Activated T-cell treated with anti-CD3 and anti-CD28 coated beads, Interleukin-2, amount 50 U/mL, for 24 hours (primary cell): ENCODE results near the gene PI4K2A.
A peak's percentile ranks its signal among the peaks of the same experiment; 100 is the strongest.
"Not testable (repeated sequence)": the region's sequence is repeated elsewhere in the genome, so short reads cannot be mapped to it uniquely, and the experiment has no call there.

Source experiments
- DNase-seq: peaks from one replicate; pipeline ENCODE4 v3.0.0-alpha.2; 2020
- H3K27ac Mint-ChIP-seq: 2 replicates; pipeline ENCODE4 v1.8.0; 2020; ENCODE audit warnings: mild to moderate bottlenecking, mixed read lengths
- H3K27me3 Mint-ChIP-seq: 2 replicates; pipeline ENCODE4 v1.8.0; 2020; ENCODE audit warnings: mixed read lengths
- H3K36me3 Mint-ChIP-seq: 2 replicates; pipeline ENCODE4 v1.8.0; 2020; ENCODE audit warnings: low read depth, mixed read lengths
- H3K4me1 Mint-ChIP-seq: 2 replicates; pipeline ENCODE4 v1.8.0; 2020; ENCODE audit warnings: low read depth, mixed read lengths
- H3K4me3 Mint-ChIP-seq: 2 replicates; pipeline ENCODE4 v1.8.0; 2020; ENCODE audit warnings: mild to moderate bottlenecking, moderate library complexity, mixed read lengths
- H3K9me3 Mint-ChIP-seq: 2 replicates; pipeline ENCODE4 v1.8.0; 2020; ENCODE audit warnings: mixed read lengths

PI4K2A gene

DNA sequence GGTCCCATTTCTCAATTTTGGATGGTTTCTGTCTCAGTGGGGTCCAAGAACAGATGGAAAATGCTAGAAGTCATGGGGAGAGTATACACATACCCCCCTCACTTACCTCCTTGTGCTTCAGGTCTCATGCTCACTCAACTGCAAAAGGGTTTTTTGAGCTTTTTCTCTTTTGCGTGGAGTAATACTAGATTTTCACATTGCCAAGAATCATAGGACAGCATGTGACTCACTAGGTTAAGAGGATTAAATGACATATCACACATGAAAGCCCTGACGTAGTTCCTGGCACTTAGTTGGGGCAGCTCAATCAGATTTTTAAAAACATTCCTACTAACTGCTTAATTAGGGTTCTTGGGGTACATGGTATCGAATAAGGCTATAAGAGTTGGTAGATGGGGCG is 4.5 kb downstream of the PI4K2A start:
- Mint-ChIP-seq H3K4me1 (peaks cover 42% of the 10 kb centered on the region), H3K9me3 (no peaks in the 10 kb centered on the region), H3K4me3 (no peak overlapping the region), H3K27me3 (no peaks in the 10 kb centered on the region), H3K36me3 (peaks cover 48% of the 10 kb centered on the region), H3K27ac (no peak overlapping the region)
- no peak for DNase-seq

DNA sequence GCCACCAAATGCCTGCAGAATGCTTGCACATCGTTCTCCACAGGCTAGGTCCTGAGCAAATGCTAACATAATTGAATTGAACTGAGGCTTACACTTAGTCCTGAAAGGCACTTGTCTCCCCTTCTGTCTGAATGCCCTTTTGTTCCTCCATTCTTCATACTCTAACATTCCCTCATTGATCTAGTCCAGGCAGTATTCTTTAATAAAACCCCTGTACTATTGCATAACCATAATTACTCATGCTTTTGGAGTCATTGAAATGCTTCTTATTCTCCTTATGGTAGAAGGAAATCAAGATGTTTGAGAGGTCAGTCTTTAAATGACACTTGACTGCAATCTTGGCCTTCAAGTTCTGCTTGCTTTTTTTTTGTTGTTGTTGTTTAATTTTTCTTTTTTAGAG is 7.1 kb downstream of the PI4K2A start:
- H3K27me3 Mint-ChIP-seq: no peaks in the 10 kb centered on the region
- peaks cover 28% of the 10 kb centered on the region for H3K4me1 Mint-ChIP-seq
- DNase-seq: no peak
- peaks cover 60% of the 10 kb centered on the region for H3K36me3 Mint-ChIP-seq
- H3K4me3 Mint-ChIP-seq: no peak overlapping the region
- no peaks in the 10 kb centered on the region for H3K9me3 Mint-ChIP-seq
- H3K27ac Mint-ChIP-seq: no peak overlapping the region

DNA sequence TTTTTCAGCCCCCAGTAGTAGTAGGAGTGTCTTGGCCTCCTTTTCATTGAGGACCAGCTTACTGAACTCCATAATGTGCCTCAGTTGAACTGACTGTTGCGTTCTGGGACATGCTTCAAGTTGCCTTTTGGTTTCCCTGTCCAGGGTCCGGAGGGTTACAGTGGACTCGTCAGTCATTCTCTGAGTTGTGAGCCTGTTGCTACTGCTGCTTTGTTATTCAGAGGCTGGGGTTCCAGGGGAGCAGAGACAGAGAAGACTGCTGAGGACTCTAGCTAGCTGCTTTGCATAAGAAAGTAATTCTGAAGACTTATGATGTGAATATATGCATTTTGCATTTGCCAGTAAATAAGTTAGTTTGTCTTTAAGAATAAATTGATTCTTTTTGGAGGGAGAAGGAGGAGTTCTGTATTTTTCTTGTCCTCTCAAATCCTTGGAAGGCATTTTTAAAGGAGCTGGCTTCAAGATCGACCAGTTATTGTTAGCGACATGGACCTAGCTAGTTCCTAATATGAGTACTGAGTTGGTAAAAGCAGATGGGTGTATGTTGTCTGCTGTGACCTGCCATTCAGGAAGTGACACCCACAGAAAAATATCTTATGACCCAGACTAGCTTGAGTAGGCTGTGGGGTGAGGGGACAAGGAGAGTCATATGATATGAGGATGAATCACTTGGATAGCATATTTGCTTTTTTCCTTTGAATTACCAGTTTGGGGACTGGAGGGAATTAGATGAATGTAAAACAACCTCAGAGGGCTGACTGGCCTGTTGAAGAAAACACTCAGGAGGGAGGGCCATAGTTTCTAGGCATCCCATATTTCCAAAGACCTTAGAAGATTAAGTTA is 8.3 kb downstream of the PI4K2A start:
- H3K36me3 Mint-ChIP-seq: peaks cover 63% of the 10 kb centered on the region
- H3K9me3 Mint-ChIP-seq: no peaks in the 10 kb centered on the region
- peaks cover 20% of the 10 kb centered on the region for H3K4me1 Mint-ChIP-seq
- H3K4me3 Mint-ChIP-seq: peak overlapping the region; percentile 21
- DNase-seq: no peak
- H3K27ac Mint-ChIP-seq: peak overlapping the region; percentile 88
- H3K27me3 Mint-ChIP-seq: no peaks in the 10 kb centered on the region

DNA sequence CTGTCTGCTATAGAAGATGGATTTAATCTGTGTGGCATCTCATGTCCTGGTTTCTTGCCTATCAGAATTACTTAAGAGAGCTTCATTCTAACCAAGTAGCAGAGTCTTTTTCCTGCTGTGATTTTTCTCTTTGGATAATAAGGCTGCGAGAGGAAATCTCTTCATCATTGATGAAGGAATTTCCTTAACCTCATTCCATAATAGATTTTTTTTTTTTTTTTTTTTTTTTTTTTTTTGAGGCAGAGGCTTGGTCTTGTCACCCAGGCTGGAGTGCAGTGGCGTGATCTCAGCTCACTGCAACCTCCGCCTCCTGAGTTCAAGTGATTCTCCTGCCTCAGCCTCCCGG is 8.9 kb downstream of the PI4K2A start:
- not testable (repeated sequence) for H3K4me3 Mint-ChIP-seq, H3K27me3 Mint-ChIP-seq, DNase-seq, H3K9me3 Mint-ChIP-seq
- peaks cover 23% of the 10 kb centered on the region for H3K4me1 Mint-ChIP-seq
- H3K36me3 Mint-ChIP-seq: peaks cover 62% of the 10 kb centered on the region
- peak overlapping the region; percentile 88 for H3K27ac Mint-ChIP-seq

DNA sequence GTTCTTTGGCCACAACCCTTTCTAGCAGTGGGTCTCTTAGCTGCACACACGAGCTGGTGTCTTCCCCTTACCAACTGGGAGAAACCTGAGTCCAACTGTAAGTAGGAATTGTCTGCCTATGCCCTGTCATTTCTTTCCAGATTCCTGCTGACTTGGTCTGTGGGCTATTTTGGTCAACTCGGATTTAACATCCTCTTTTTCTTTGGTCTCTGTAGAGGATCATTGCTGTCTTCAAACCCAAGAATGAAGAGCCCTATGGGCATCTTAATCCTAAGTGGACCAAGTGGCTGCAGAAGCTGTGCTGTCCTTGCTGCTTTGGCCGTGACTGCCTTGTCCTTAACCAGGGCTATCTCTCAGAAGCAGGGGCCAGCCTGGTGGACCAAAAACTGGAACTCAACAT is 10.3 kb downstream of the PI4K2A start:
- H3K36me3 Mint-ChIP-seq: peaks cover 60% of the 10 kb centered on the region
- peaks cover 23% of the 10 kb centered on the region for H3K4me1 Mint-ChIP-seq
- H3K27ac Mint-ChIP-seq: no peak overlapping the region
- no peaks in the 10 kb centered on the region for H3K27me3 Mint-ChIP-seq
- no peak for DNase-seq
- no peaks in the 10 kb centered on the region for H3K9me3 Mint-ChIP-seq
- H3K4me3 Mint-ChIP-seq: no peak overlapping the region

DNA sequence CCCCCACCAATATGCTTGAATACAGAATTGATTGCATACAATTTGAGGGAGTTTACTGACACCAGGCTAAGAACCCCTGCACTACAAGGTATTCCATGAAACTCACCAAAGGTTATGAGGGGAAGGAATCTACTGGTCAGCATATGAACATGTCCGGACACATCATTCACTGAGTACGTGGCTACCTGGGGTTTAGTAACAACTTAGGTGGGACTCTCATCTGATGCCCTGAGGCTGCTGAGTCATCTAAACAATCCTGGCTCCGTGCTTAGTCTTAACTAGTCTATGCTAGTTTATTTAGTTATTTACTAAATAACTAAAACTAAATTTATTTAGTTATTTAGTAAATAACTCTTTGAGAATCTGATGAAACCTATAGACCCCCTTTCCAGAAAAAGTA is 11.3 kb downstream of the PI4K2A start:
- Mint-ChIP-seq H3K4me1 (peaks cover 23% of the 10 kb centered on the region), H3K27me3 (no peaks in the 10 kb centered on the region), H3K27ac (no peak overlapping the region), H3K4me3 (no peak overlapping the region), H3K9me3 (no peaks in the 10 kb centered on the region), H3K36me3 (peaks cover 65% of the 10 kb centered on the region)
- DNase-seq: no peak

DNA sequence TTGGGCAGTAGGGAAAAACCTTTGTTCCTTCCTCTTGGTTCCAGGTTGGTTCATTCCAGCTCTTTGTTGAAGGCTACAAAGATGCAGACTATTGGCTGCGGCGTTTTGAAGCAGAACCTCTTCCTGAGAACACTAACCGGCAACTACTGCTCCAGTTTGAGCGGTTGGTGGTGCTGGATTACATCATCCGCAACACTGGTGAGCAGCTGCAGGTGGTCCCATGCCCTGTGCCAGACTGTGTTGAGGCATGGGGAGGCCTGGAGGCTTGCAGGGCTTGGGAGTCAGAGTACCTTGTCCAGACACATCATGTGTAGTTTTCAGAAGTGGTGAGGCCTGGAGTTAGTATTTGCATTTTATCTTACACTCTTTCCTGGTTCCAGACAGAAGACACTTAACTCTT is 16.3 kb downstream of the PI4K2A start:
- Mint-ChIP-seq H3K27ac (no peak overlapping the region), H3K9me3 (no peaks in the 10 kb centered on the region), H3K4me1 (peaks cover 4% of the 10 kb centered on the region), H3K36me3 (peaks cover 84% of the 10 kb centered on the region), H3K27me3 (no peaks in the 10 kb centered on the region), H3K4me3 (no peak overlapping the region)
- no peak for DNase-seq

DNA sequence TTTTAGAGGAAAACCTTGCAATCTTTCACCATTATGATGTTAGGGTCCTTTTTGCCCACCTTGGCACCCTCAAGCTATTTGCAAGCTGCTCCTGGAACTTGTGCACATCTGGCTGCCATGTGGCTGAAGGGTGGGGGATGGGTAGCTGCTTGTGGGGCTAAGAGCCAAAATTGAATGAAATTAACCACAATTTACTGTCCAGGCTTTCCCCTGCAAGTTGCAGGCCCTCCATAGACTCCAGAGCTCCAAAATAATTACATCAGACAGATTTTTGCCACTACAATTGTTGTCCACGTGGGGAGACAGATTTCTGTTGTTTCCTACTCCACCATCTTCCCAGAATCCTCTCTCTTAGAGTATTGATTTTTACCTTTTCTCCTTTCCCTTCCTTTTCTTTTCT is 19.1 kb downstream of the PI4K2A start:
- H3K27ac Mint-ChIP-seq: no peak overlapping the region
- no peaks in the 10 kb centered on the region for H3K4me1 Mint-ChIP-seq
- peaks cover 86% of the 10 kb centered on the region for H3K36me3 Mint-ChIP-seq

DNA sequence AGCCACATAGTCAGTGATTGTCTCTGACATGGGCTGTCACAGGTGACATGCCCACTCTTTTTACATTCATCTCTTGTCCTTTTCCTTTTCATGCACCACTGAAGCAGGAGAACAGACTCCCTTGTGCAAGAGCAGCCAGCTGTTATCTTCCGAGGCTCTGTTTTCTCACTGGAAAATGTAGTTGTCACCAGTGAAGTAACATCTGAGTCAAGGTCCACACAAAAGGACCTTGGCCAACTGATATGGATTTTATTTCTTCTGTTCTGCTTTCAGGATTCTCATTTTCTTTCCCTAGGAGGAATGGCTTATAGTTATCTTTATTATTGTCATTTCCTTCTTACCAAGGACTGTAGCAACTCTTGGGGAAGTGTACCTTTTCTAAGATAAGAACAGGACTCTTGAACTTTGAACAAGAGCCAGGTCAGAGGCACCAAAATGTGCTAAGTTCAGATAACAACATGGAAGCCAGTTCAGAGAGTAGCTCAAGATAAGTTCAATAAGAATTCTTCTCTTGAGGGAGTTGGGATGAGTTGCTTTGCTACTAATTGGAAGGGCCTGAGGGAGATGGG is 23.9 kb downstream of the PI4K2A start:
- H3K27me3 Mint-ChIP-seq: no peaks in the 10 kb centered on the region
- H3K27ac Mint-ChIP-seq: no peak overlapping the region
- no peak overlapping the region for H3K4me3 Mint-ChIP-seq
- H3K9me3 Mint-ChIP-seq: no peaks in the 10 kb centered on the region
- H3K36me3 Mint-ChIP-seq: peaks cover 75% of the 10 kb centered on the region
- no peaks in the 10 kb centered on the region for H3K4me1 Mint-ChIP-seq
- no peak for DNase-seq

More for the DNA sequence above, 19.1 kb downstream of the PI4K2A start:
- Mint-ChIP-seq H3K27me3 (no peaks in the 10 kb centered on the region), H3K4me3 (no peak overlapping the region), H3K9me3 (no peaks in the 10 kb centered on the region)
- no peak for DNase-seq

DNA sequence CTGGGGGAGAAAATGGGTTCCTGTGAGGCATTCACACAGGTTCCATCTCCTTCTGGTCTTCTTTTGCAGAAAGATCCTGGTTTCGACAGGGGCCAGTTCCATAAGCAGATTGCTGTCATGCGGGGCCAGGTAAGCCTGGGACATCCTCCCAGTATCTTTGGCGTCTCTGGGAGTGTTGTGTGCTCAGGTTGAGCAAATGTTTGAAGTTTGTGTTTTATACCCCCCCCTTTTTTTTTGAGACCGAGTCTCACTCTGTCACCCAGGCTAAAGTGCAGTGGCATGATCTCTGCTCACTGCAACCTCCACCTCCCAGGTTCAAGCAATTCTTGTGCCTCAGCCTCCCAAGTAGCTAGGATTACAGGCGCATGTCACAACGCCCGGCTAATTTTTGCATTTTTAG is 26.5 kb downstream of the PI4K2A start:
- Mint-ChIP-seq H3K36me3 (peaks cover 71% of the 10 kb centered on the region), H3K27ac (no peak overlapping the region), H3K27me3 (no peaks in the 10 kb centered on the region), H3K9me3 (no peaks in the 10 kb centered on the region), H3K4me3 (no peak overlapping the region), H3K4me1 (no peaks in the 10 kb centered on the region)
- DNase-seq: no peak

DNA sequence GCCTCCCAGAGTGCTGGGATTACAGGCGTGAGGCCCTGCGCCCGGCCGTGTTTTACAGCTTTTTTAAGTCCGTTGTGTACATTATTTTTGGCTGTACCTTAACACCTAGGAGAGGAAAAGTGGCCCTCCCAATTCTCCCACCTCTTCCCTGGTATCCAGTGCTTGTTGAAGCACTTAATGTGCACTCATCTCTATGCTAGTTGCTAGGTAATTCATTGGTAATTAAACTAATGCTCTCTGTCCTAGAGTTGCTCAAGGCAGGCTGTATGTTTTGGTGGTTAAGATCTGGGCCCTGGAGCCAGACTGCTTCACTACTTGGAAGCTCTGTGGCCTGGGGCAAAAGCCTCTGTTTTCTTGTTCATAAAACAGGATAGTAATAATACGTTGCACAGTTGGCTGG is 27.0 kb downstream of the PI4K2A start:
- Mint-ChIP-seq H3K27ac (no peak overlapping the region), H3K9me3 (no peaks in the 10 kb centered on the region), H3K36me3 (peaks cover 70% of the 10 kb centered on the region), H3K4me1 (no peaks in the 10 kb centered on the region), H3K27me3 (no peaks in the 10 kb centered on the region), H3K4me3 (no peak overlapping the region)
- DNase-seq: no peak

DNA sequence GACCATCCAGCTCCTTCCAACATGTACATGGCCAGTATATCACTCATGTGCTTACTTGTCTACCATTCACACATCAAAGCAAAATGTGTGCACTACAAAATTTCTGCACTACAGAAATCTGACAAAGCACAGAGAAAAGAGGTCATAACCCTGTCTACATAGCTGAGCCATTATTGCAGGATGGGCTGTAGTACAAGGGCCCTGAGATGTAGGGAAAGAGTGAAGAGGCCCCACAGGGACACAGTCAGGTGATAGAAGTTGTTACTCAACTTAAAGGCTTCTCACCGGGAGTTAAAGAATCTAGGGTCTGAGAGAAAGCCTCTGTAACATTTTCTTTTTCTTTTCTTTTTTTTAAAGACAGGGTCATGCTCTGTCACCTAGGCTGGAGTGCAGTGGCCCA is 29.1 kb downstream of the PI4K2A start:
- Mint-ChIP-seq H3K36me3 (peaks cover 71% of the 10 kb centered on the region), H3K27ac (no peak overlapping the region), H3K9me3 (no peaks in the 10 kb centered on the region), H3K4me1 (peaks cover 7% of the 10 kb centered on the region), H3K4me3 (no peak overlapping the region), H3K27me3 (no peaks in the 10 kb centered on the region)
- DNase-seq: no peak

DNA sequence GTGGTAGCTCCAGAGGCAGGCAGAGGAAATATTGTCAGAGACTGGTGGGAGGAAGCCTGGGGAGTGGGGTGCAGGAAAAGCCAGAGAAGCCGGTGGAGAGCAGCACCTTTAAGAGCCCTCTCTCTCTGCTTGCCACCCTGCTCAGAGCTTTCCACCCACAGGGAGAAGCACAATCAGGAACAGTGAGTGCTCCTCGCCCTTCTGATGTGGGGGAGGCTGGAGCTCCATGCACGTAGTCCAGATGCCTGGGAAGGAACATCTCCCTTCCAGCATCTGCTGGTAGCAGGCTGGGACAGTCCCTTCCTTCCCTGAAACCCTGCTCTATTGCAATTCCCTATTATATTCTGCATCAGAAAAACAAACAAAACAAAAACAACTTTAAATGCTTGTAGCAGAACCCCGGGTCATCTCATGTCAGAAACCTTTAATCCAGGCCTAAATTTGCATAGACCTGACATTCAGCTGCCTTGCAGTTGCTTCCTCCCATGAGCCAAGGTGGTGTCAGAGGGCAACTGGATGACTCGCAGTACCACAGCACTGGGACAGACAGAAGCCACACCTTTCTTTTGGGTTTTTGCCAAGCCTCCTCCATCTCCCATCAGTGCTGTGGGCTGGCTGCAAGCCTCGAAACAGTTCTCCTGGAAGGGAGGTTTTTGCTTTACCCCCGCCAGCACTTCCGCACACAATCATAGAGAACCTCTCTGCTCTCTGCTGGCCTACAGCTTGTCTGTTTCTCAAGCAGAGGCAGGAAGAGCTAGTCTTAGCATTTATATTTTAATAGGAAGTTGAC is 33.5 kb downstream of the PI4K2A start:
- no peak for DNase-seq

DNA sequence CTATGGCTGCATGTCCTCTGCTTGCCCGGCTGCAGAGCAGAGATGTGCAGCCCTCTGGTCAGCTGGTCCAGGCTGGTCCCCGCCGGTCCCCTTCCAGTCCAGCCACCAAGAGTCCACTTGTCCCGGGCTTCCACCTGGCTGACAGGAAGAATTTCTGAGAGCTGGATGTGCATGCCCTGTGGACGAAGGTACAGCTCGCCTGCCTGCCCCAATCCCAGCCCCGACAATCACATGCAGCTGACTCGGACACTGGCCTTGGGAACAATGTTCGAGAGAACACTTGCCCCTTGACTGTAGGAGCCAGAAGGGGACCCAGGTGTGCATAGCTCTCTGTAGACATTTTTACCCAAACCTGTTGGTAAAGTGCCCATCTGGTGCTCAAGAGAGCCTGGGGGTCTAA is 34.8 kb downstream of the PI4K2A start:
- Mint-ChIP-seq H3K36me3 (peaks cover 51% of the 10 kb centered on the region), H3K27ac (no peak overlapping the region), H3K4me1 (peaks cover 11% of the 10 kb centered on the region), H3K9me3 (no peaks in the 10 kb centered on the region), H3K4me3 (no peak overlapping the region), H3K27me3 (no peaks in the 10 kb centered on the region)
- no peak for DNase-seq

More for the DNA sequence above, 33.5 kb downstream of the PI4K2A start:
- Mint-ChIP-seq H3K27ac (no peak overlapping the region), H3K27me3 (no peaks in the 10 kb centered on the region), H3K9me3 (no peaks in the 10 kb centered on the region), H3K36me3 (peaks cover 56% of the 10 kb centered on the region), H3K4me3 (no peak overlapping the region), H3K4me1 (peaks cover 11% of the 10 kb centered on the region)
